ENCODE results near the gene HSPD1. TPM values are rescaled to one million over a fixed set of nuclear protein-coding genes. Genes with fewer than 3 reads are reported as not detected.

HSPD1 gene
- total and polyA plus RNA-seq, 2 of the 13 experiments (the other 11 are each of a cell fraction or from before 2014, with no cell fraction given) = 685 to 2,610 TPM

- TF ChIP-seq XBP1 (CRISPR knock-in tag; IDR thresholded peaks at IDR 0.05) = no peak
- TF ChIP-seq, protein P1, sequence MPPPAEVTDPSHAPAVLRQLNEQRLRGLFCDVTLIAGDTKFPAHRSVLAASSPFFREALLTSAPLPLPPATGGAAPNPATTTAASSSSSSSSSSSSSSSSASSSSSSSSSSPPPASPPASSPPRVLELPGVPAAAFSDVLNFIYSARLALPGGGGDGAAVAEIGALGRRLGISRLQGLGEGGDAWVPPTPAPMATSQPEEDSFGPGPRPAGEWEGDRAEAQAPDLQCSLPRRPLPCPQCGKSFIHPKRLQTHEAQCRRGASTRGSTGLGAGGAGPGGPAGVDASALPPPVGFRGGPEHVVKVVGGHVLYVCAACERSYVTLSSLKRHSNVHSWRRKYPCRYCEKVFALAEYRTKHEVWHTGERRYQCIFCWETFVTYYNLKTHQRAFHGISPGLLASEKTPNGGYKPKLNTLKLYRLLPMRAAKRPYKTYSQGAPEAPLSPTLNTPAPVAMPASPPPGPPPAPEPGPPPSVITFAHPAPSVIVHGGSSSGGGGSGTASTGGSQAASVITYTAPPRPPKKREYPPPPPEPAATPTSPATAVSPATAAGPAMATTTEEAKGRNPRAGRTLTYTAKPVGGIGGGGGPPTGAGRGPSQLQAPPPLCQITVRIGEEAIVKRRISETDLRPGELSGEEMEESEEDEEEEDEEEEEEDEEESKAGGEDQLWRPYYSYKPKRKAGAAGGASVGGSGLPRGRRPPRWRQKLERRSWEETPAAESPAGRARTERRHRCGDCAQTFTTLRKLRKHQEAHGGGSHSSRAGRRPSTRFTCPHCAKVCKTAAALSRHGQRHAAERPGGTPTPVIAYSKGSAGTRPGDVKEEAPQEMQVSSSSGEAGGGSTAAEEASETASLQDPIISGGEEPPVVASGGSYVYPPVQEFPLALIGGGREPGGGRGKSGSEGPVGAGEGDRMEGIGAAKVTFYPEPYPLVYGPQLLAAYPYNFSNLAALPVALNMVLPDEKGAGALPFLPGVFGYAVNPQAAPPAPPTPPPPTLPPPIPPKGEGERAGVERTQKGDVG (CRISPR knock-in tag; IDR thresholded peaks at IDR 0.05; ENCODE audit: borderline replicate concordance) = no peak; the same call in 1 of the 2 replicates
- no peak for TF ChIP-seq NR1H2 (CRISPR knock-in tag; IDR thresholded peaks at IDR 0.05; ENCODE audit: borderline replicate concordance, low read depth)
- TF ChIP-seq ZSCAN12 (CRISPR knock-in tag; IDR thresholded peaks at IDR 0.05) = no peak
- TF ChIP-seq ZNF792 (CRISPR knock-in tag; IDR thresholded peaks at IDR 0.05) = 0 out of 2 replicates have a peak, but pooled peaks have one; percentile 14
- TF ChIP-seq ARNT2 (CRISPR knock-in tag; IDR thresholded peaks at IDR 0.05; ENCODE audit: low read depth) = no peak
- no peak for TF ChIP-seq ZNF879 (CRISPR knock-in tag; IDR thresholded peaks at IDR 0.05)
- TF ChIP-seq CENPX (CRISPR knock-in tag; IDR thresholded peaks at IDR 0.05) = no peak
- no peak for TF ChIP-seq SMAD1 (CRISPR knock-in tag; IDR thresholded peaks at IDR 0.05; ENCODE audit: borderline replicate concordance, low read depth)
- TF ChIP-seq ZNF75D (CRISPR knock-in tag; IDR thresholded peaks at IDR 0.05; ENCODE audit: borderline replicate concordance) = no peak
- TF ChIP-seq HMGXB4 (CRISPR knock-in tag; IDR thresholded peaks at IDR 0.05; ENCODE audit: borderline replicate concordance in 1 of 2, low read depth in 1 of 2) = no peak
- TF ChIP-seq SIN3B (IDR thresholded peaks at IDR 0.05; ENCODE audit: low read length) = no peak
- no peak for TF ChIP-seq FOXP4 (CRISPR knock-in tag; IDR thresholded peaks at IDR 0.05)
- TF ChIP-seq EHMT2 (IDR thresholded peaks at IDR 0.05; ENCODE audit: borderline replicate concordance, low read depth, low read length) = peak; percentile 38; the same call in 1 of the 2 replicates
- TF ChIP-seq DRAP1 (CRISPR knock-in tag; IDR thresholded peaks at IDR 0.05) = no peak
- peak; percentile 61 for TF ChIP-seq ZEB1 (IDR thresholded peaks at IDR 0.05; ENCODE audit: insufficient replicate concordance, low read depth)
- TF ChIP-seq, protein P2, sequence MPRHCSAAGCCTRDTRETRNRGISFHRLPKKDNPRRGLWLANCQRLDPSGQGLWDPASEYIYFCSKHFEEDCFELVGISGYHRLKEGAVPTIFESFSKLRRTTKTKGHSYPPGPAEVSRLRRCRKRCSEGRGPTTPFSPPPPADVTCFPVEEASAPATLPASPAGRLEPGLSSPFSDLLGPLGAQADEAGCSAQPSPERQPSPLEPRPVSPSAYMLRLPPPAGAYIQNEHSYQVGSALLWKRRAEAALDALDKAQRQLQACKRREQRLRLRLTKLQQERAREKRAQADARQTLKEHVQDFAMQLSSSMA (CRISPR knock-in tag; IDR thresholded peaks at IDR 0.05) = peak; percentile 48; the same call in 1 of the 2 replicates
- TF ChIP-seq, protein P3, sequence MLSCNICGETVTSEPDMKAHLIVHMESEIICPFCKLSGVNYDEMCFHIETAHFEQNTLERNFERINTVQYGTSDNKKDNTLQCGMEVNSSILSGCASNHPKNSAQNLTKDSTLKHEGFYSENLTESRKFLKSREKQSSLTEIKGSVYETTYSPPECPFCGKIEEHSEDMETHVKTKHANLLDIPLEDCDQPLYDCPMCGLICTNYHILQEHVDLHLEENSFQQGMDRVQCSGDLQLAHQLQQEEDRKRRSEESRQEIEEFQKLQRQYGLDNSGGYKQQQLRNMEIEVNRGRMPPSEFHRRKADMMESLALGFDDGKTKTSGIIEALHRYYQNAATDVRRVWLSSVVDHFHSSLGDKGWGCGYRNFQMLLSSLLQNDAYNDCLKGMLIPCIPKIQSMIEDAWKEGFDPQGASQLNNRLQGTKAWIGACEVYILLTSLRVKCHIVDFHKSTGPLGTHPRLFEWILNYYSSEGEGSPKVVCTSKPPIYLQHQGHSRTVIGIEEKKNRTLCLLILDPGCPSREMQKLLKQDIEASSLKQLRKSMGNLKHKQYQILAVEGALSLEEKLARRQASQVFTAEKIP (CRISPR knock-in tag; IDR thresholded peaks at IDR 0.05; ENCODE audit: borderline replicate concordance) = no peak
These were observed 19.2 kb downstream of the HSPD1 start (continued) for GRCh38 chr2:197480165-197481036.
